GM12878 (cell line): ENCODE data around the gene IL18RAP. TPM values are rescaled to one million over a fixed set of nuclear protein-coding genes. Genes with fewer than 3 reads are reported as not detected.

Experiments
- ATAC-seq: fragments of 200-7000 bp; cut with Tn5 transposase; 3 replicates; pipeline ENCODE4 v1.9.1; 2020; ENCODE audit warnings: mild to moderate bottlenecking, moderate library complexity
- BruUV-seq: library from RNA; stranded (reverse); fragments of 400-500 nt; replicated peaks from 2 replicates; lab custom pipeline; 2021; lab: Mats Ljungman, UMichigan
- CTCF ChIA-PET: fragments of 300-600 bp; sonication (Branson Sonifier 250); formaldehyde crosslinking; extraction: SDS; loops from one replicate; lab custom pipeline; 2021; ENCODE audit warnings: inconsistent platforms; lab: Yijun Ruan, JAX
- POLR2A ChIA-PET: fragments of 350-600 bp; formaldehyde crosslinking; extraction: SDS; loops from one replicate; lab custom pipeline; 2021; ENCODE audit warnings: inconsistent platforms; lab: Charles Lee
- RAD21 ChIA-PET: fragments of 300-600 bp; sonication (Branson Sonifier 250); formaldehyde crosslinking; loops from one replicate; lab custom pipeline; 2023; ENCODE audit warnings: antibody characterized with exemption; ENCODE audit not compliant: unreplicated experiment; lab: Charles Lee
- SMC1A ChIA-PET: fragments of 300-600 bp; sonication (Branson Sonifier 250); formaldehyde crosslinking; loops from one replicate; lab custom pipeline; 2023; ENCODE audit not compliant: unreplicated experiment, uncharacterized antibody; lab: Charles Lee
- DNase-seq: peaks from one replicate; pipeline ENCODE4 v3.0.0-alpha.2; 2011; ENCODE audit warnings: low read depth, low spot score
- FAIRE-seq: peaks from 3 replicates; lab custom pipeline; 2011; peaks lifted over from hg19 to GRCh38; lab: Jason Lieb, UNC
- H2AFZ ChIP-seq: 2 replicates; pipeline ENCODE4 v1.6.0; 2011; ENCODE audit warnings: low read depth, low read length, control low read depth; ENCODE audit not compliant: control insufficient read depth
- H3K27ac ChIP-seq: 2 replicates; pipeline ENCODE4 v1.5.1; 2011; ENCODE audit warnings: control low read depth; ENCODE audit not compliant: control insufficient read depth, insufficient read depth
- H3K27me3 ChIP-seq, 2 experiments: replicated peaks in 1 of 2; 2 replicates each; pipeline versions ENCODE4 v1.6.0 to v1.6.1; 2011; ENCODE audit warnings: low read length in 1 of 2; ENCODE audit not compliant: control insufficient read depth in 2 of 2, insufficient read depth in 2 of 2
- H3K36me3 ChIP-seq, 2 experiments: 2 replicates each; pipeline ENCODE4 v1.5.1; 2011; ENCODE audit warnings: low read length in 1 of 2; ENCODE audit not compliant: control insufficient read depth in 2 of 2, insufficient read depth in 2 of 2
- H3K4me1 ChIP-seq: 2 replicates; pipeline ENCODE4 v1.6.1; 2011; ENCODE audit warnings: mild to moderate bottlenecking, low read length, moderate library complexity, mixed read lengths; ENCODE audit not compliant: control insufficient read depth, insufficient read depth
- H3K4me2 ChIP-seq: 2 replicates; pipeline ENCODE4 v1.6.0; 2011; ENCODE audit warnings: control low read depth; ENCODE audit not compliant: control insufficient read depth, insufficient read depth
- H3K4me3 ChIP-seq: fragments of 200-600 bp; sonication (generic); 2 replicates; pipeline ENCODE4 v1.5.1; 2016
- H3K79me2 ChIP-seq: 2 replicates; pipeline ENCODE4 v1.6.0; 2011; ENCODE audit warnings: low read length; ENCODE audit not compliant: control insufficient read depth, insufficient read depth
- H3K9ac ChIP-seq: 2 replicates; pipeline ENCODE4 v1.8.0; 2011; ENCODE audit warnings: low read length, control low read depth, mixed read lengths; ENCODE audit not compliant: control insufficient read depth, insufficient read depth
- H3K9me3 ChIP-seq: replicated peaks from 3 replicates; pipeline ENCODE4 v1.5.1; 2011; ENCODE audit warnings: mild to moderate bottlenecking, low read length; ENCODE audit not compliant: control insufficient read depth, insufficient read depth
- H4K20me1 ChIP-seq: 2 replicates; pipeline ENCODE4 v1.6.0; 2011; ENCODE audit not compliant: control insufficient read depth, insufficient read depth
- CHD2 ChIP-seq: IDR thresholded peaks from 2 replicates; pipeline ENCODE4 v1.6.1; 2011; ENCODE audit warnings: low read depth, low read length, improper control_type of control experiment, borderline replicate concordance
- EED ChIP-seq: sonication (generic); IDR thresholded peaks from 2 replicates; pipeline ENCODE4 v1.6.1; 2016; ENCODE audit warnings: antibody characterized with exemption, low read depth
- EZH2 ChIP-seq: IDR thresholded peaks from 2 replicates; pipeline ENCODE4 v1.6.1; 2012; ENCODE audit warnings: low read depth, mild to moderate bottlenecking, control low read depth, inconsistent platforms, low read length, borderline replicate concordance; ENCODE audit not compliant: control insufficient read depth
- FOS ChIP-seq: IDR thresholded peaks from 3 replicates; pipeline ENCODE4 v1.6.1; 2011; ENCODE audit warnings: borderline replicate concordance; ENCODE audit not compliant: insufficient read length; ENCODE audit errors: extremely low read depth
- HDAC6 ChIP-seq: fragments of 200-600 bp; sonication (generic); IDR thresholded peaks from one replicate; pipeline ENCODE4 v1.8.0; 2017; ENCODE audit warnings: antibody characterized with exemption; ENCODE audit not compliant: unreplicated experiment
- JUND ChIP-seq: IDR thresholded peaks from 2 replicates; pipeline ENCODE4 v1.6.1; 2012; ENCODE audit warnings: low read depth, mild to moderate bottlenecking, low read length, improper control_type of control experiment, moderate library complexity
- NFIC ChIP-seq: IDR thresholded peaks from 2 replicates; pipeline ENCODE4 v1.6.1; 2012; ENCODE audit warnings: low read depth, mild to moderate bottlenecking, inconsistent platforms, low read length, moderate library complexity
- NR2F1 ChIP-seq: fragments of 450-650 bp; conservative IDR thresholded peaks from 2 replicates; pipeline ENCODE4 v1.6.1; 2017; ENCODE audit warnings: mild to moderate bottlenecking
- SIN3A ChIP-seq: IDR thresholded peaks from 2 replicates; pipeline ENCODE4 v1.6.1; 2012; ENCODE audit warnings: low read depth, low read length, improper control_type of control experiment
- SMAD5 ChIP-seq: IDR thresholded peaks from 2 replicates; pipeline ENCODE4 v1.6.1; 2016; ENCODE audit warnings: antibody characterized with exemption, low read depth
- SREBF1 ChIP-seq: IDR thresholded peaks from 2 replicates; pipeline ENCODE4 v1.6.1; 2012; ENCODE audit warnings: mild to moderate bottlenecking, low read length
- STAT3 ChIP-seq: IDR thresholded peaks from 2 replicates; pipeline ENCODE4 v1.6.1; 2011; ENCODE audit warnings: low read depth, low read length, improper control_type of control experiment
- SUPT20H ChIP-seq: IDR thresholded peaks from 2 replicates; pipeline ENCODE4 v1.6.1; 2011; ENCODE audit warnings: low read depth, mild to moderate bottlenecking, low read length, moderate library complexity, borderline replicate concordance; ENCODE audit not compliant: control insufficient read depth
- ZNF24 ChIP-seq: fragments of 450-650 bp; IDR thresholded peaks from 2 replicates; pipeline ENCODE4 v1.6.1; 2017; ENCODE audit warnings: antibody characterized with exemption, mild to moderate bottlenecking
- WGBS: methylation state at CpG from one replicate; pipeline ENCODE4 v1.1.6; 2016; ENCODE audit warnings: low lambda C conversion rate; ENCODE audit not compliant: insufficient replicate concordance, insufficient coverage; ENCODE audit errors: missing lambda C conversion rate; 5-methylcytosine and 5-hydroxymethylcytosine counted together
- in situ Hi-C: fragments of 300-500 bp; cut with MboI; formaldehyde crosslinking; loops from 9 replicates; pipeline ENCODE4 v1.14.3; 2018; ENCODE audit warnings: mixed read lengths
- intact Hi-C: fragments of 100-400 bp; cut with micrococcal nuclease; formaldehyde crosslinking; loops from one replicate; pipeline ENCODE4 v1.14.2; 2022; ENCODE audit not compliant: unreplicated experiment
- polyA plus RNA-seq, 11 experiments: library from polyadenylated mRNA; depleted of rRNA in 4 of 11; unstranded in 6 of 11; stranded (reverse) in 5 of 11; fragments of >200 nt; fragmentation: Nextera tagmentation in 4 of 11; fragmentation: Illumina TruSeq in 1 of 11; extraction: Ambion mirVana in 4 of 11; extraction: Trizol in 1 of 11; gene quantifications; 1 replicate in 1 of 11; 2 replicates in 10 of 11; pipeline versions ENCODE4 v1.2.1 to v1.2.3, GENCODE V29; 2011 to 2016; ENCODE audit warnings: inconsistent platforms in 2 of 11, missing spikeins in 2 of 11, low read depth in 1 of 11
- total RNA-seq, 4 experiments: library from RNA; depleted of rRNA in 3 of 4; stranded (reverse); fragments of >200 nt in 3 of 4; fragmentation: Illumina TruSeq in 1 of 4; extraction: Trizol in 1 of 4; gene quantifications; 2 replicates each; pipeline versions ENCODE4 v1.2.1 to v1.2.3, GENCODE V29; 2013 to 2021
- TF ChIP-seq, protein P1 (sequence below), 3 experiments: IDR thresholded peaks in 2 of 3; conservative IDR thresholded peaks in 1 of 3; 2 replicates each; pipeline ENCODE4 v1.5.1; 2011; ENCODE audit warnings: low read depth in 3 of 3, low read length in 3 of 3, mild to moderate bottlenecking in 3 of 3, control low read depth in 2 of 3, moderate library complexity in 2 of 3, inconsistent platforms in 1 of 3, mixed read lengths in 1 of 3; ENCODE audit not compliant: control insufficient read depth in 2 of 3, insufficient read depth in 1 of 3; ENCODE audit errors: extremely low read depth in 1 of 3
- TF ChIP-seq, protein P2 (sequence below): fragments of 450-650 bp; IDR thresholded peaks from 2 replicates; pipeline ENCODE4 v1.6.1; 2017; ENCODE audit warnings: mild to moderate bottlenecking, low read depth, inconsistent platforms; ENCODE audit not compliant: poor library complexity, severe bottlenecking

The IL18RAP gene
- total and polyA plus RNA-seq, 10 of the 15 experiments (the other 5 are each of a cell fraction or from before 2014, with no cell fraction given) = 0.37 to 1.6 (median 0.75) TPM; not detected in 1

DNA sequence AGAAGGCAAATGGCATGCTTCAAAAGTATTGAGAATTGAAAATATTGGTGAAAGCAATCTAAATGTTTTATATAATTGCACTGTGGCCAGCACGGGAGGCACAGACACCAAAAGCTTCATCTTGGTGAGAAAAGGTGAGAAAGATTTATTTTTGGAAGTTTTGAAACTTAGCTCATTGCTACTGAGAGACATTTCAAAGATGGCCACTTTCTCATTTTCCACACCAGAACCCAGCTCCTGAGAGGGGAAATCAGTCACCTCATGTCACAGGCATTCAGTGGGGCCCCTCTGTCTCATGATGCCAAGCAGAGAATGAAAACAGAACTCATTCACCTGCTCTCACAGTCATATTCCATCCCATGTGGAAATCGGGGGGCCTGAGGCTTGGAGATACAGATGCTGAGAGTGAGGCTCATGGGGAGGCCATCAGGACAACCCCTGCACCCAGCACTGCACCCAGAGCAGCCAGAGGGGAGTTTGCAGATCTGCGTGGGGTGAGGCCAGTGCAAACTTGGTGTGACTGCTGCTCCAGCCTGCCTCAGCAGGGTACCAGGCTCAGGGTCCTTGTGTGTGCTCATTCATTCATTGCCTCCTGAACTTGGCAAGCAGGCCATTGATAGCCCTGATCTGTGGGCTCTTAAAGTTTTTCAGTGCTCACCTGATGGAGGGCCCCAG, 36.0 kb upstream of the IL18RAP start (continued):
- TF ChIP-seq JUND (no peak), ZNF24 (no peak), NFIC (no peak), STAT3 (no peak)
- TF ChIP-seq, protein P1, sequence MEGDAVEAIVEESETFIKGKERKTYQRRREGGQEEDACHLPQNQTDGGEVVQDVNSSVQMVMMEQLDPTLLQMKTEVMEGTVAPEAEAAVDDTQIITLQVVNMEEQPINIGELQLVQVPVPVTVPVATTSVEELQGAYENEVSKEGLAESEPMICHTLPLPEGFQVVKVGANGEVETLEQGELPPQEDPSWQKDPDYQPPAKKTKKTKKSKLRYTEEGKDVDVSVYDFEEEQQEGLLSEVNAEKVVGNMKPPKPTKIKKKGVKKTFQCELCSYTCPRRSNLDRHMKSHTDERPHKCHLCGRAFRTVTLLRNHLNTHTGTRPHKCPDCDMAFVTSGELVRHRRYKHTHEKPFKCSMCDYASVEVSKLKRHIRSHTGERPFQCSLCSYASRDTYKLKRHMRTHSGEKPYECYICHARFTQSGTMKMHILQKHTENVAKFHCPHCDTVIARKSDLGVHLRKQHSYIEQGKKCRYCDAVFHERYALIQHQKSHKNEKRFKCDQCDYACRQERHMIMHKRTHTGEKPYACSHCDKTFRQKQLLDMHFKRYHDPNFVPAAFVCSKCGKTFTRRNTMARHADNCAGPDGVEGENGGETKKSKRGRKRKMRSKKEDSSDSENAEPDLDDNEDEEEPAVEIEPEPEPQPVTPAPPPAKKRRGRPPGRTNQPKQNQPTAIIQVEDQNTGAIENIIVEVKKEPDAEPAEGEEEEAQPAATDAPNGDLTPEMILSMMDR (IDR thresholded peaks at IDR 0.05 in 2 of 3, conservative IDR thresholded peaks at IDR 0.05 in 1 of 3; ENCODE audit: control insufficient read depth in 2 of 3, extremely low read depth in 1 of 3, insufficient read depth in 1 of 3, low read depth in 3 of 3, low read length in 3 of 3) = no peak

DNA sequence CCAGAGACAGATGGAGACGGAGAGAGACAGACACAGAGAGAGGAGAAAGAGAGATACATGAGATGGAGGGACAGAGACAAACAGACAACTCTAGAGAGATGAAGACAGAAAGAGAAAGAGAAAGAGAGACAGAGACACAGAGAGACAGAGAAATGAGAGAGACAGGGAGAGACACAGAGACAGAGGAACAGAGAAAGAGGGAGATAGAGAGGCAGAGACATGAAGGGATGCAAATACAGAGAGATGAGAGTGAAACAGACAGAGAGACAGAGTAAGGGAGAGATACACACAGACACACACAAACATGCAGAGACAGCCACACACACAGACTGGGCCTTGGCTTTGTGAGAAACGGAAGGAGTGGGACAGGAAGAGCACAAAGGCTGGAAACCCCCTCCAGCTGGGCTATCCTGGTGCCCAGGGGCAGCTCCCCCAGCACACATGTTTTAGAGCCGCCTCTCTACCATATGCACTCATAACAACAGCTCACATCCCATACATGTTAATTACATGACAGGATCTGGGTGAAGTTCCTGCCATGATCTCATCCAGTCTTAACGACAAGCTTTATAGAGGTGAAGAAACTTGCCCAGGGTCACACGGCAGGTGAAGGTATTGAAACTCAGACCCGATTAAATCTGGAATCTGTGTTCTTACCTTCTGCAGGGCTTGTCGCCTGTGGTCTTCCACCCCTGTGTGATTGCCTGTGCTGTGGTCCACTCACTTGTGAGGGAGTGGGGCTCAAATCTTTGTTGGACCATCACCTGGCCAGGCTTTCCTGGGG, 35.0 kb upstream of the IL18RAP start:
- ATAC-seq = peak; percentile 90
- RAD21 ChIA-PET = interaction anchor here (1.7 to 2.6 kb wide), 2 partner anchors 30 to 48 kb away, joined by 3 to 8 read pairs; no protein-coding TSS in a partner anchor
- Histone ChIP-seq H3K27me3 (no peaks in the 10 kb centered on the region), H3K4me1 (peaks cover 29% of the 10 kb centered on the region), H3K79me2 (no peaks in the 10 kb centered on the region), H3K9me3 (peaks cover 12% of the 10 kb centered on the region), H3K27ac (peak overlapping the region; percentile 56), H3K4me2 (no peak overlapping the region), H3K36me3 (peaks cover 2 to 10% of the 10 kb centered on the region in 2 experiments; a peak in 3 of 4 replicates), H3K4me3 (peak overlapping the region; percentile 17; the same call in 1 of the 2 replicates), H2AFZ (peak overlapping the region; percentile 21; the same call in 1 of the 2 replicates), H4K20me1 (no peaks in the 10 kb centered on the region), H3K9ac (0 out of 2 replicates have a peak overlapping the region, but pooled peaks have one; percentile 4)
- CTCF ChIA-PET = no interaction called here
- SMC1A ChIA-PET = interaction anchor here (0.8 to 1.9 kb wide), 3 partner anchors 20 to 31 kb away, joined by 4 to 5 read pairs (median 4); no protein-coding TSS in a partner anchor
- intact Hi-C loops (loop anchor here (2.0 kb wide), 1 partner anchor 25 kb away; no protein-coding TSS in a partner anchor), in situ Hi-C loops (no loop called here)
- peak; percentile 51 for DNase-seq
- WGBS = 61% methylated on average over 7 of the region's 7 CpGs
- FAIRE-seq = peak; percentile 7
- POLR2A ChIA-PET = no interaction called here
- BruUV-seq = no TSS peak
- TF ChIP-seq HDAC6 (no peak), NR2F1 (0 out of 2 replicates have a peak, but pooled peaks have one; percentile 26), EED (peak; percentile 67), SUPT20H (no peak), EZH2 (no peak), FOS (no peak), SMAD5 (no peak), CHD2 (no peak), SIN3A (no peak), SREBF1 (no peak)
- TF ChIP-seq, protein P2, sequence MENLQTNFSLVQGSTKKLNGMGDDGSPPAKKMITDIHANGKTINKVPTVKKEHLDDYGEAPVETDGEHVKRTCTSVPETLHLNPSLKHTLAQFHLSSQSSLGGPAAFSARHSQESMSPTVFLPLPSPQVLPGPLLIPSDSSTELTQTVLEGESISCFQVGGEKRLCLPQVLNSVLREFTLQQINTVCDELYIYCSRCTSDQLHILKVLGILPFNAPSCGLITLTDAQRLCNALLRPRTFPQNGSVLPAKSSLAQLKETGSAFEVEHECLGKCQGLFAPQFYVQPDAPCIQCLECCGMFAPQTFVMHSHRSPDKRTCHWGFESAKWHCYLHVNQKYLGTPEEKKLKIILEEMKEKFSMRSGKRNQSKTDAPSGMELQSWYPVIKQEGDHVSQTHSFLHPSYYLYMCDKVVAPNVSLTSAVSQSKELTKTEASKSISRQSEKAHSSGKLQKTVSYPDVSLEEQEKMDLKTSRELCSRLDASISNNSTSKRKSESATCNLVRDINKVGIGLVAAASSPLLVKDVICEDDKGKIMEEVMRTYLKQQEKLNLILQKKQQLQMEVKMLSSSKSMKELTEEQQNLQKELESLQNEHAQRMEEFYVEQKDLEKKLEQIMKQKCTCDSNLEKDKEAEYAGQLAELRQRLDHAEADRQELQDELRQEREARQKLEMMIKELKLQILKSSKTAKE = no peak
